Measurements from ENCODE around the gene SMC1B. TPM values are rescaled to one million over a fixed set of nuclear protein-coding genes. Genes with fewer than 3 reads are reported as not detected.

Gene SMC1B
- polyA plus RNA-seq, 1 donor from 2014 or later = not detected

- no peaks in the 10 kb centered on the region for H3K79me2 ChIP-seq (replicated peaks; ENCODE audit: insufficient read depth, low read length)
- no peak overlapping the region for H3K9ac ChIP-seq (ENCODE audit: low read length)
- H3K4me2 ChIP-seq (ENCODE audit: low read length) = no peak overlapping the region
- H3K27me3 ChIP-seq (ENCODE audit: insufficient read depth, low read depth, low read length) = no peaks in the 10 kb centered on the region
- no peak overlapping the region for H2AFZ ChIP-seq (ENCODE audit: low read depth, low read length)
- no peaks in the 10 kb centered on the region for H3K36me3 ChIP-seq (ENCODE audit: insufficient read depth, low read length)
- no peaks in the 10 kb centered on the region for H4K20me1 ChIP-seq (ENCODE audit: insufficient read depth)
- H3K9me2 ChIP-seq (ENCODE audit: insufficient read depth, low read length) = no peaks in the 10 kb centered on the region
- no peak overlapping the region for H3K4me3 ChIP-seq (ENCODE audit: low read length)
- TF ChIP-seq TAF1 (IDR thresholded peaks at IDR 0.05; ENCODE audit: low read depth) (no peak), EP300 (conservative IDR thresholded peaks at IDR 0.05; ENCODE audit: poor library complexity, severe bottlenecking) (no peak), POLR2AphosphoS5 (IDR thresholded peaks at IDR 0.05) (no peak), MXI1 (conservative IDR thresholded peaks at IDR 0.05; ENCODE audit: poor library complexity, severe bottlenecking) (no peak), RAD21 (conservative IDR thresholded peaks at IDR 0.05) (no peak), REST (IDR thresholded peaks at IDR 0.05; ENCODE audit: borderline replicate concordance) (no peak), CTCF (IDR thresholded peaks at IDR 0.05; ENCODE audit: poor library complexity, severe bottlenecking) (no peak), SMC3 (conservative IDR thresholded peaks at IDR 0.05; ENCODE audit: poor library complexity) (no peak), EZH2 (IDR thresholded peaks at IDR 0.05; ENCODE audit: borderline replicate concordance, insufficient read depth, low read length, poor library complexity, severe bottlenecking) (no peak)
- no peaks in the 10 kb centered on the region for H3F3A ChIP-seq (ENCODE audit: insufficient read depth, low read length, poor library complexity, severe bottlenecking)
- no peak overlapping the region for H3K27ac ChIP-seq (ENCODE audit: low read length)
- no peaks in the 10 kb centered on the region for H3K9me3 ChIP-seq (ENCODE audit: low read length)
Measured at GRCh38 chr22:45335854-45336522, 77.4 kb downstream of the SMC1B start.

GRCh38 chr22:45335021-45335818 lies 78.2 kb downstream of the SMC1B start:
- no peak overlapping the region for H3K27ac ChIP-seq (ENCODE audit: low read length)

More at GRCh38 chr22:45335021-45335818, 78.2 kb downstream of the SMC1B start:
- no peaks in the 10 kb centered on the region for H3K79me2 ChIP-seq (replicated peaks; ENCODE audit: insufficient read depth, low read length)
- no peak overlapping the region for H3K4me3 ChIP-seq (ENCODE audit: low read length)
- H2AFZ ChIP-seq (ENCODE audit: low read depth, low read length) = no peak overlapping the region
- no peak for TF ChIP-seq TAF1 (IDR thresholded peaks at IDR 0.05; ENCODE audit: low read depth)
- no peak for TF ChIP-seq MXI1 (conservative IDR thresholded peaks at IDR 0.05; ENCODE audit: poor library complexity, severe bottlenecking)
- no peak for TF ChIP-seq CTCF (IDR thresholded peaks at IDR 0.05; ENCODE audit: poor library complexity, severe bottlenecking)
- no peak for TF ChIP-seq RAD21 (conservative IDR thresholded peaks at IDR 0.05)
- no peak for TF ChIP-seq POLR2AphosphoS5 (IDR thresholded peaks at IDR 0.05)
- TF ChIP-seq REST (IDR thresholded peaks at IDR 0.05; ENCODE audit: borderline replicate concordance) = no peak
- no peak for TF ChIP-seq EP300 (conservative IDR thresholded peaks at IDR 0.05; ENCODE audit: poor library complexity, severe bottlenecking)
- no peak for TF ChIP-seq EZH2 (IDR thresholded peaks at IDR 0.05; ENCODE audit: borderline replicate concordance, insufficient read depth, low read length, poor library complexity, severe bottlenecking)
- no peak for TF ChIP-seq SMC3 (conservative IDR thresholded peaks at IDR 0.05; ENCODE audit: poor library complexity)
- H3K9me3 ChIP-seq (ENCODE audit: low read length) = no peaks in the 10 kb centered on the region
- no peaks in the 10 kb centered on the region for H3K36me3 ChIP-seq (ENCODE audit: insufficient read depth, low read length)
- no peaks in the 10 kb centered on the region for H4K20me1 ChIP-seq (ENCODE audit: insufficient read depth)
- no peak overlapping the region for H3K9ac ChIP-seq (ENCODE audit: low read length)
- no peaks in the 10 kb centered on the region for H3F3A ChIP-seq (ENCODE audit: insufficient read depth, low read length, poor library complexity, severe bottlenecking)
- no peak overlapping the region for H3K4me2 ChIP-seq (ENCODE audit: low read length)
- H3K9me2 ChIP-seq (ENCODE audit: insufficient read depth, low read length) = no peaks in the 10 kb centered on the region
- H3K27me3 ChIP-seq (ENCODE audit: insufficient read depth, low read depth, low read length) = no peaks in the 10 kb centered on the region
